Calu3 (cell line): ENCODE results near the gene GBX2. TPM values are rescaled to one million over a fixed set of nuclear protein-coding genes. Genes with fewer than 3 reads are reported as not detected.

Experiments used
- BruUV-seq: library from RNA; stranded (reverse); fragments of 400-500 nt; replicated peaks from 2 replicates; lab custom pipeline; 2021; lab: Mats Ljungman, UMichigan
- CTCF ChIA-PET: fragments of 300-600 bp; sonication (Branson Sonifier 250); formaldehyde crosslinking; loops from one replicate; lab custom pipeline; 2022; ENCODE audit warnings: antibody characterized with exemption; lab: Charles Lee
- DNase-seq: peaks from one replicate; pipeline ENCODE4 v3.0.0; 2022
- H3K27ac Mint-ChIP-seq: one replicate; pipeline ENCODE4 v1.8.0; 2022; ENCODE audit warnings: mixed read lengths; ENCODE audit not compliant: unreplicated experiment
- H3K27me3 Mint-ChIP-seq: one replicate; pipeline ENCODE4 v1.8.0; 2022; ENCODE audit warnings: mixed read lengths; ENCODE audit not compliant: unreplicated experiment
- H3K36me3 Mint-ChIP-seq: one replicate; pipeline ENCODE4 v1.8.0; 2022; ENCODE audit warnings: mild to moderate bottlenecking, moderate library complexity, mixed read lengths; ENCODE audit not compliant: insufficient read depth, unreplicated experiment
- H3K4me1 Mint-ChIP-seq: one replicate; pipeline ENCODE4 v1.8.0; 2022; ENCODE audit warnings: mild to moderate bottlenecking, low read depth, mixed read lengths; ENCODE audit not compliant: unreplicated experiment
- H3K4me3 Mint-ChIP-seq: one replicate; pipeline ENCODE4 v1.8.0; 2022; ENCODE audit warnings: mild to moderate bottlenecking, low read depth, moderate library complexity, mixed read lengths; ENCODE audit not compliant: unreplicated experiment
- H3K9me3 Mint-ChIP-seq: one replicate; pipeline ENCODE4 v1.8.0; 2022; ENCODE audit warnings: low read depth, mixed read lengths; ENCODE audit not compliant: unreplicated experiment
- CTCF ChIP-seq: fragments of 200-600 bp; IDR thresholded peaks from one replicate; pipeline ENCODE4 v1.8.0; 2022; ENCODE audit warnings: antibody characterized with exemption; ENCODE audit not compliant: unreplicated experiment
- intact Hi-C: fragments of 100-400 bp; cut with micrococcal nuclease; formaldehyde crosslinking; loops from one replicate; pipeline ENCODE4 v1.10.0; 2022; ENCODE audit not compliant: unreplicated experiment
- total RNA-seq: library from RNA; stranded (reverse); gene quantifications from 2 replicates; pipeline ENCODE4 v1.2.3, GENCODE V29; 2022

Gene GBX2
- total RNA-seq, 1 experiment from 2014 or later: 2.4 TPM

DNA sequence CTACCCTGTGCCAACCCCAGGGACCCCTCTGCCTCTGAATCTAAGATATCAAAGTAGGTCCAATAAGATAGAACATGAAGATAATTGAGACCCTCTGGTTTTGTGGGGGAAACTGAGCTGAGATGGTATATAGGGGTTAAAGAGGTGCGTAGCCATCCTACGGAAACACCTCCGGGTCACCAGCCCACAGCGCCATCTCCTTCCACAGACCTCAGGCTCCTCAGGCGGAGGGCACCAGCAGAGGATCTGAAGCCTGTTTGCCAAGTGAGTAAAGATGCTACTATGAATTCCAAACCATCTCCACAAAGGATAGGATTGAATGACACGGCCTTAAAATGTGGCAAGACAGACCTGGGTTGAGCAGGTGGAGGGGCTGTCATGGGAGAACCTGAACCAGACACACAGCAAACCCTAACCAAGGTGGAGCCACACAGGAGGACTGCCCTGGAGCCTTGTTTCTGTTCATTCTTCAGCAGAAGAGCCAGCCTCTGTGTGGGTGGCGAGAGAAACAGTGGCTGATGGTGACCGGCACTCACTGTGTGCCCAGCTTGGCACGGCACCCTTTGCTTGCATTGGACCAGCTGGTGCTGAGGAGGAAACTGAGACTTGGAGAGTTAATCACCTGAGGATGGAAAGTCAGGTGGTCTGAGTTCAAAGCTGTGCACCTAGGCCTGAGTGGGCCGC, 10.2 kb downstream of the GBX2 start:
- Mint-ChIP-seq H3K9me3 (peaks cover 4% of the 10 kb centered on the region), H3K4me3 (no peak overlapping the region), H3K4me1 (no peaks in the 10 kb centered on the region), H3K36me3 (no peaks in the 10 kb centered on the region), H3K27ac (no peak overlapping the region), H3K27me3 (peaks cover 42% of the 10 kb centered on the region)
- intact Hi-C loops: no loop called here
- no peak for DNase-seq
- no TSS peak for BruUV-seq
- CTCF ChIA-PET: no interaction called here
- TF ChIP-seq CTCF: no peak

DNA sequence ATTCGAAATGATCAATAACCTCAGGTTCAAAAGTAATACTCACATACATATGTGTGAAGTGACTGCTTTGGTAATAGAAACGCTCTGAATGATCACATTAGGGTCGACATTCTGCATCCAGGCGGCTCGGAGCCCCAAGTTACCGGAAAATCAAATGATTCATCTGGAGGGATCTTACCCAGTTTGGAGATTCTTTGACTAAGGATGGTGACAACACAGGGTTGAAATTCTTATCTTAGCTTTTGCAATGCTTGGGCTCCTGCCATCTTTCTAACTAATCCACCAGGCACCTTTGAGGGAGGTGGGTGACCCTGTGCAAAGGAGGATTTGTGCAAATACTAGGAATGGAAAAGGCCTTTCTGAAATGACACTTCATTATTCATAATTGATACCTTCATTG, 10.8 kb downstream of the GBX2 start:
- no peak for TF ChIP-seq CTCF
- H3K27ac Mint-ChIP-seq: no peak overlapping the region
- BruUV-seq: no TSS peak
- H3K36me3 Mint-ChIP-seq: no peaks in the 10 kb centered on the region
- peaks cover 42% of the 10 kb centered on the region for H3K27me3 Mint-ChIP-seq
- CTCF ChIA-PET: no interaction called here
- H3K4me3 Mint-ChIP-seq: no peak overlapping the region
- DNase-seq: no peak
- H3K4me1 Mint-ChIP-seq: no peaks in the 10 kb centered on the region
- intact Hi-C loops: no loop called here
- H3K9me3 Mint-ChIP-seq: peaks cover 4% of the 10 kb centered on the region

DNA sequence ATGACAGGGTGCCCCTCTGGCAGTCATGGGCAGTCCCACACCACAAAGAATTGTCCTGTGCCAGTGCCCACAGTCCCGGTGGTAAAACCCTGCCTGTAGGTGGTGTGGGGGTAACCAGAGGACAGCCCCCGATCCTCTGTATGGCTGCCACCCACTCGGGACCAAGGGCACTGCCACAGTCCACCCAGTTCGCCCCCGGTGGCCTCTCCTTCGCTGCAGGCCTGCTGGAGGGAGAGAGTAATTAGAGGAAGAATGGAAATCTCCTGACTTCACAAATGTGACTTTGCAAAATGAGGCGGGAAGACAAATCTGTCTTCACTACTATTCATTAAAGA, 11.4 kb downstream of the GBX2 start:
- no peaks in the 10 kb centered on the region for H3K36me3 Mint-ChIP-seq
- DNase-seq: no peak
- H3K27ac Mint-ChIP-seq: no peak overlapping the region
- no TSS peak for BruUV-seq
- peaks cover 42% of the 10 kb centered on the region for H3K27me3 Mint-ChIP-seq
- no peak for TF ChIP-seq CTCF
- H3K4me1 Mint-ChIP-seq: no peaks in the 10 kb centered on the region
- H3K4me3 Mint-ChIP-seq: no peak overlapping the region
- H3K9me3 Mint-ChIP-seq: peaks cover 4% of the 10 kb centered on the region
- intact Hi-C loops: no loop called here
- CTCF ChIA-PET: no interaction called here

GRCh38 chr2:236156095-236156859, 11.9 kb downstream of the GBX2 start:
- BruUV-seq: no TSS peak
- TF ChIP-seq CTCF: no peak
- Mint-ChIP-seq H3K9me3 (peaks cover 4% of the 10 kb centered on the region), H3K27me3 (peaks cover 42% of the 10 kb centered on the region), H3K27ac (no peak overlapping the region), H3K4me3 (no peak overlapping the region), H3K36me3 (no peaks in the 10 kb centered on the region), H3K4me1 (no peaks in the 10 kb centered on the region)
- CTCF ChIA-PET: no interaction called here
- intact Hi-C loops: no loop called here
- DNase-seq: no peak
